Endothelial cell of umbilical vein (primary cell): ENCODE results near the gene GNPTAB. TPM values are rescaled to one million over a fixed set of nuclear protein-coding genes. Genes with fewer than 3 reads are reported as not detected.

Experiments used
- BruUV-seq: library from RNA; stranded (reverse); fragments of 400-500 nt; replicated peaks from 2 replicates; lab custom pipeline; 2021; lab: Mats Ljungman, UMichigan
- CTCF ChIA-PET: fragments of 300-600, 350-600 bp; sonication (Branson Sonifier 250); formaldehyde crosslinking; loops from one replicate; lab custom pipeline; 2021; ENCODE audit warnings: antibody characterized with exemption, inconsistent platforms; lab: Charles Lee
- POLR2A ChIA-PET: fragments of 300-600, 350-600 bp; sonication (Branson Sonifier 250); formaldehyde crosslinking; loops from one replicate; lab custom pipeline; 2021; ENCODE audit warnings: antibody characterized with exemption, inconsistent platforms; lab: Charles Lee
- DNase-seq: peaks from one replicate; pipeline ENCODE4 v3.0.0-alpha.2; 2011; ENCODE audit warnings: low read depth, low spot score
- FAIRE-seq: peaks from 2 replicates; lab custom pipeline; 2011; peaks lifted over from hg19 to GRCh38; lab: Jason Lieb, UNC
- H2AFZ ChIP-seq: 2 replicates; pipeline ENCODE4 v1.6.0; 2012; ENCODE audit warnings: low read depth, low read length, control low read depth, inconsistent platforms
- H3K27ac ChIP-seq: 2 replicates; pipeline ENCODE4 v1.5.1; 2011; ENCODE audit warnings: low read depth, mild to moderate bottlenecking, control low read depth, low read length, moderate library complexity; ENCODE audit not compliant: insufficient read depth
- H3K27me3 ChIP-seq, 2 experiments: 2 replicates each; pipeline versions ENCODE4 v1.6.0 to v1.6.1; 2011; ENCODE audit warnings: low read length in 2 of 2, mixed read lengths in 1 of 2; ENCODE audit not compliant: control insufficient read depth in 2 of 2, insufficient read depth in 2 of 2
- H3K36me3 ChIP-seq, 2 experiments: 2 replicates in 1 of 2; 3 replicates in 1 of 2; pipeline ENCODE4 v1.5.1; 2011; ENCODE audit warnings: low read length in 2 of 2, mild to moderate bottlenecking in 1 of 2, moderate library complexity in 1 of 2; ENCODE audit not compliant: control insufficient read depth in 2 of 2, insufficient read depth in 2 of 2; ENCODE audit errors: extremely low read depth in 1 of 2
- H3K4me1 ChIP-seq: 3 replicates; pipeline ENCODE4 v1.5.1; 2011; ENCODE audit warnings: mild to moderate bottlenecking, low read length; ENCODE audit not compliant: control insufficient read depth, insufficient read depth; ENCODE audit errors: extremely low read depth
- H3K4me2 ChIP-seq: 2 replicates; pipeline ENCODE4 v1.6.1; 2011; ENCODE audit warnings: low read length, control low read depth, mixed read lengths; ENCODE audit not compliant: insufficient read depth
- H3K4me3 ChIP-seq, 3 experiments: fragments of 200-600 bp in 1 of 3; sonication (generic), shearing (Covaris generic) in 1 of 3; replicated peaks in 1 of 3; 2 replicates each; pipeline ENCODE4 v1.5.1; 2011 to 2016; ENCODE audit warnings: control low read depth in 3 of 3, low read length in 3 of 3, mild to moderate bottlenecking in 2 of 3, inconsistent platforms in 1 of 3, low read depth in 1 of 3, moderate library complexity in 1 of 3; ENCODE audit not compliant: insufficient read depth in 1 of 3
- H3K79me2 ChIP-seq: 2 replicates; pipeline ENCODE4 v1.6.0; 2012; ENCODE audit warnings: low read length, inconsistent platforms; ENCODE audit not compliant: control insufficient read depth, insufficient read depth
- H3K9ac ChIP-seq: replicated peaks from 2 replicates; pipeline ENCODE3; 2011; ENCODE audit warnings: low read length, control low read depth; ENCODE audit not compliant: insufficient read depth; ENCODE audit errors: extremely low read depth
- H3K9me1 ChIP-seq: replicated peaks from 3 replicates; pipeline ENCODE4 v1.6.0; 2011; ENCODE audit warnings: mild to moderate bottlenecking, low read length; ENCODE audit not compliant: control insufficient read depth, insufficient read depth; ENCODE audit errors: extremely low read depth
- H3K9me3 ChIP-seq: replicated peaks from 2 replicates; pipeline ENCODE4 v1.5.1; 2012; ENCODE audit warnings: low read length, inconsistent platforms; ENCODE audit not compliant: control insufficient read depth, insufficient read depth
- H4K20me1 ChIP-seq: replicated peaks from 2 replicates; pipeline ENCODE3; 2011; ENCODE audit warnings: mild to moderate bottlenecking, low read length; ENCODE audit not compliant: control insufficient read depth, insufficient read depth; ENCODE audit errors: extremely low read depth
- EZH2 ChIP-seq: IDR thresholded peaks from 2 replicates; pipeline ENCODE4 v1.6.1; 2012; ENCODE audit warnings: borderline replicate concordance, low read depth, mild to moderate bottlenecking, moderate library complexity, low read length, inconsistent platforms; ENCODE audit not compliant: severe bottlenecking
- FOS ChIP-seq: IDR thresholded peaks from 2 replicates; pipeline ENCODE4 v1.6.1; 2011; ENCODE audit warnings: mild to moderate bottlenecking, low read length, moderate library complexity, borderline replicate concordance; ENCODE audit not compliant: insufficient read depth
- GATA2 ChIP-seq: IDR thresholded peaks from 2 replicates; pipeline ENCODE4 v1.7.0; 2011; ENCODE audit warnings: low read depth, mild to moderate bottlenecking, moderate library complexity, mixed read lengths, low read length; ENCODE audit not compliant: insufficient read length, insufficient read depth
- JUN ChIP-seq: IDR thresholded peaks from 2 replicates; pipeline ENCODE4 v1.6.1; 2011; ENCODE audit warnings: borderline replicate concordance, low read depth; ENCODE audit not compliant: insufficient read length, insufficient read depth
- MYC ChIP-seq: IDR thresholded peaks from one replicate; pipeline ENCODE4 v1.6.1; 2011; ENCODE audit warnings: mild to moderate bottlenecking, low read depth, low read length
- POLR2A ChIP-seq: IDR thresholded peaks from 2 replicates; pipeline ENCODE4 v1.6.1; 2012; ENCODE audit warnings: low read depth, mild to moderate bottlenecking, control low read depth, low read length
- POLR2AphosphoS5 ChIP-seq: IDR thresholded peaks from 2 replicates; pipeline ENCODE4 v1.6.1; 2012; ENCODE audit warnings: low read depth, mild to moderate bottlenecking, control low read depth, low read length, moderate library complexity; ENCODE audit not compliant: insufficient read depth
- dilution Hi-C: fragments of 300-500 bp; cut with MboI; formaldehyde crosslinking; loops from one replicate; pipeline ENCODE4 v1.15.0; 2019; ENCODE audit warnings: low sequenced_read_pairs; ENCODE audit not compliant: extremely low pct_ligation_motif_present
- intact Hi-C: fragments of 100-400 bp; cut with micrococcal nuclease; formaldehyde crosslinking; loops from one replicate; pipeline ENCODE4 v1.10.0; 2022
- polyA plus RNA-seq, 4 experiments: library from polyadenylated mRNA; depleted of rRNA in 3 of 4; stranded (reverse) in 3 of 4; unstranded in 1 of 4; fragments of >200 nt; gene quantifications; 2 replicates each; pipeline versions ENCODE4 v1.2.1 to v1.2.3, GENCODE V29; 2011 to 2012; ENCODE audit warnings: missing spikeins in 1 of 4
- total RNA-seq: library from RNA; stranded (reverse); gene quantifications from 2 replicates; pipeline ENCODE4 v1.2.3, GENCODE V29; 2021
- TF ChIP-seq, protein P1 (sequence below): IDR thresholded peaks from 2 replicates; pipeline ENCODE4 v1.6.1; 2011; ENCODE audit not compliant: insufficient read depth, insufficient read length
- TF ChIP-seq, protein P2 (sequence below), 2 donors: IDR thresholded peaks; 1 replicate in 1 of 2; 2 replicates in 1 of 2; pipeline ENCODE4 v1.5.1; 2011; ENCODE audit warnings: low read length in 2 of 2, mild to moderate bottlenecking in 2 of 2, moderate library complexity in 2 of 2, control low read depth in 1 of 2, inconsistent platforms in 1 of 2, low read depth in 1 of 2; ENCODE audit not compliant: insufficient read depth in 1 of 2; ENCODE audit errors: extremely low read depth in 1 of 2

Gene GNPTAB
- total and polyA plus RNA-seq, 2 donors (not counting 3 experiments of a cell fraction or from before 2014, with no cell fraction given) = 15.6 to 39.5 TPM

DNA sequence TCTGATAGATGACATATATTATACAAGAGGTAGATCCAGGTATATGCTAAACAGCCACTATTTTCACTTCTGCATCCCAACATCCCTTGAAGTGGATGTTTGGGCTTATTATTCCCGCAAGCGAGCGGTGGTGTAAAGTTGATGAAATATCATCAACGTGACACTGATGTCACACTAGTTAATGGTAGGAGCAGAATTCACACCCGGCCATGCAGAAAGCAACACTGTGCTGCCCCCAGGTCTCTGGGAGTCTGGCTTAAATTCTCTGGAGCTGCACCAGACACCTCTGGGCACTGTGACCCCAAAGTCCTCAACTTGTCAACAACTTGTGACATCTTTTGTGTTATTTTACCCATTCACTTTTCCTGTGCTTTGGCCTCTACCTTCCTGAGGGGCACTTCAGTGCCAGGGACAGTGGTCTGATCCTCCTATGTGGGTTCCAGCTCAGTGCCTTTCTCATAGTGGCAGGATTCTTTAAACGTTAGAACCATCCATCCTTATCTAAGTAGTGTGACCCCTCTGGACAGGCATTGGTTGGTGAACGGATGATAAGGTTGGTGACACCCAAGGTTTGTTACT is 47.6 kb upstream of the GNPTAB start:
- Histone ChIP-seq H3K27me3 (no peaks in the 10 kb centered on the region), H3K4me3 (peak overlapping the region; percentile 5 to 76 (median 55)), H3K9me1 (no peaks in the 10 kb centered on the region), H4K20me1 (no peaks in the 10 kb centered on the region), H3K36me3 (peaks cover 0 to 2% of the 10 kb centered on the region in 2 experiments), H3K27ac (peak overlapping the region; percentile 93), H3K9ac (peak overlapping the region; percentile 93), H3K79me2 (peaks cover 32% of the 10 kb centered on the region), H2AFZ (peak overlapping the region; percentile 87), H3K4me2 (peak overlapping the region; percentile 82), H3K4me1 (peaks cover 26% of the 10 kb centered on the region), H3K9me3 (no peaks in the 10 kb centered on the region)
- BruUV-seq = TSS peak; percentile 29
- ChIA-PET CTCF (interaction anchor here (0.8 to 1.2 kb wide), 3 partner anchors 13 to 47 kb away, joined by 3 to 11 read pairs (median 3); partner anchors contain the start of gene GNPTAB), POLR2A (interaction anchor here (1.1 to 1.7 kb wide), 2 partner anchors 13 to 38 kb away, joined by 3 to 16 read pairs; no protein-coding TSS in a partner anchor)
- TF ChIP-seq FOS = no peak
- TF ChIP-seq, protein P1, sequence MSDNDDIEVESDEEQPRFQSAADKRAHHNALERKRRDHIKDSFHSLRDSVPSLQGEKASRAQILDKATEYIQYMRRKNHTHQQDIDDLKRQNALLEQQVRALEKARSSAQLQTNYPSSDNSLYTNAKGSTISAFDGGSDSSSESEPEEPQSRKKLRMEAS = no peak
- TF ChIP-seq, protein P2, sequence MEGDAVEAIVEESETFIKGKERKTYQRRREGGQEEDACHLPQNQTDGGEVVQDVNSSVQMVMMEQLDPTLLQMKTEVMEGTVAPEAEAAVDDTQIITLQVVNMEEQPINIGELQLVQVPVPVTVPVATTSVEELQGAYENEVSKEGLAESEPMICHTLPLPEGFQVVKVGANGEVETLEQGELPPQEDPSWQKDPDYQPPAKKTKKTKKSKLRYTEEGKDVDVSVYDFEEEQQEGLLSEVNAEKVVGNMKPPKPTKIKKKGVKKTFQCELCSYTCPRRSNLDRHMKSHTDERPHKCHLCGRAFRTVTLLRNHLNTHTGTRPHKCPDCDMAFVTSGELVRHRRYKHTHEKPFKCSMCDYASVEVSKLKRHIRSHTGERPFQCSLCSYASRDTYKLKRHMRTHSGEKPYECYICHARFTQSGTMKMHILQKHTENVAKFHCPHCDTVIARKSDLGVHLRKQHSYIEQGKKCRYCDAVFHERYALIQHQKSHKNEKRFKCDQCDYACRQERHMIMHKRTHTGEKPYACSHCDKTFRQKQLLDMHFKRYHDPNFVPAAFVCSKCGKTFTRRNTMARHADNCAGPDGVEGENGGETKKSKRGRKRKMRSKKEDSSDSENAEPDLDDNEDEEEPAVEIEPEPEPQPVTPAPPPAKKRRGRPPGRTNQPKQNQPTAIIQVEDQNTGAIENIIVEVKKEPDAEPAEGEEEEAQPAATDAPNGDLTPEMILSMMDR (IDR thresholded peaks at IDR 0.05; ENCODE audit: extremely low read depth in 1 of 2, insufficient read depth in 1 of 2, low read depth in 1 of 2, low read length in 2 of 2) = no peak
- TF ChIP-seq GATA2 = no peak
- no peak for TF ChIP-seq POLR2A
- TF ChIP-seq MYC = no peak
- TF ChIP-seq JUN = no peak
- TF ChIP-seq POLR2AphosphoS5 = no peak
- TF ChIP-seq EZH2 = no peak
- peak; percentile 58 for DNase-seq
- intact Hi-C loops (loop anchor here (1.0 to 10.0 kb wide), 3 partner anchors 39 to 306 kb away; partner anchors contain the start of gene WASHC3), dilution Hi-C loops (no loop called here)
- FAIRE-seq = peak; percentile 48
